HepG2 (cell line): ENCODE measurements around the gene EMILIN1. TPM values are rescaled to one million over a fixed set of nuclear protein-coding genes. Genes with fewer than 3 reads are reported as not detected.
A peak's percentile ranks its signal among the peaks of the same experiment; 100 is the strongest.

ENCODE experiments used
- CAMTA2 ChIP-seq: sonication (generic); formaldehyde crosslinking; IDR thresholded peaks from 2 replicates; pipeline ENCODE4 v1.4.0; 2020; ENCODE audit warnings: mild to moderate bottlenecking, missing genetic modification reagents, borderline replicate concordance
- GATA4 ChIP-seq: sonication (generic); IDR thresholded peaks from 2 replicates; pipeline ENCODE4 v1.6.1; 2016; ENCODE audit warnings: antibody characterized with exemption, low read depth, borderline replicate concordance
- HOXA7 ChIP-seq: sonication (generic); formaldehyde crosslinking; IDR thresholded peaks from 2 replicates; pipeline ENCODE4 v1.8.1; 2022; ENCODE audit warnings: mild to moderate bottlenecking, missing genetic modification reagents, moderate library complexity
- KLF6 ChIP-seq: IDR thresholded peaks from 2 replicates; pipeline ENCODE4 v1.8.0; 2016; ENCODE audit warnings: missing biosample characterization, missing genetic modification reagents
- MAF1 ChIP-seq: sonication (generic); formaldehyde crosslinking; IDR thresholded peaks from 2 replicates; pipeline ENCODE4 v1.5.0; 2020; ENCODE audit warnings: missing genetic modification reagents, borderline replicate concordance
- NR1H2 ChIP-seq: sonication (generic); formaldehyde crosslinking; IDR thresholded peaks from 2 replicates; pipeline ENCODE4 v1.8.1; 2022; ENCODE audit warnings: low read depth, missing genetic modification reagents, borderline replicate concordance
- NR2C2 ChIP-seq: sonication (generic); formaldehyde crosslinking; IDR thresholded peaks from 2 replicates; pipeline ENCODE4 v1.4.0; 2020; ENCODE audit warnings: missing genetic modification reagents, mild to moderate bottlenecking, moderate library complexity, borderline replicate concordance
- NR3C1 ChIP-seq: sonication (generic); formaldehyde crosslinking; IDR thresholded peaks from 2 replicates; pipeline ENCODE4 v1.4.0; 2020; ENCODE audit warnings: missing genetic modification reagents
- ZBTB21 ChIP-seq: sonication (generic); formaldehyde crosslinking; IDR thresholded peaks from 2 replicates; pipeline ENCODE4 v1.4.0; 2020; ENCODE audit warnings: missing genetic modification reagents
- ZFP90 ChIP-seq: sonication (generic); formaldehyde crosslinking; IDR thresholded peaks from 2 replicates; pipeline ENCODE4 v1.8.0; 2022; ENCODE audit warnings: missing genetic modification reagents, mild to moderate bottlenecking, inconsistent platforms, borderline replicate concordance
- ZNF337 ChIP-seq: sonication (generic); formaldehyde crosslinking; IDR thresholded peaks from 2 replicates; pipeline ENCODE4 v1.5.1; 2020; ENCODE audit warnings: missing genetic modification reagents, low read depth, mild to moderate bottlenecking, borderline replicate concordance
- ZNF451 ChIP-seq: sonication (generic); formaldehyde crosslinking; IDR thresholded peaks from 2 replicates; pipeline ENCODE4 v1.5.0; 2020; ENCODE audit warnings: mild to moderate bottlenecking, missing genetic modification reagents
- ZNF576 ChIP-seq: sonication (generic); formaldehyde crosslinking; IDR thresholded peaks from 2 replicates; pipeline ENCODE4 v1.4.0; 2020; ENCODE audit warnings: mild to moderate bottlenecking, missing genetic modification reagents
- ZNF670 ChIP-seq: sonication (generic); formaldehyde crosslinking; IDR thresholded peaks from 2 replicates; pipeline ENCODE4 v1.8.0; 2022; ENCODE audit warnings: mild to moderate bottlenecking, missing genetic modification reagents, borderline replicate concordance
- ZNF776 ChIP-seq: sonication (generic); formaldehyde crosslinking; IDR thresholded peaks from 2 replicates; pipeline ENCODE4 v1.4.0; 2020; ENCODE audit warnings: mild to moderate bottlenecking, missing genetic modification reagents
- ZNF891 ChIP-seq: sonication (generic); formaldehyde crosslinking; IDR thresholded peaks from 2 replicates; pipeline ENCODE4 v1.5.0; 2020; ENCODE audit warnings: mild to moderate bottlenecking, missing genetic modification reagents
- polyA plus RNA-seq, 8 experiments: library from polyadenylated mRNA; depleted of rRNA in 3 of 8; stranded (reverse) in 7 of 8; unstranded in 1 of 8; fragments of >200 nt; fragmentation: Illumina TruSeq in 4 of 8; extraction: Trizol in 4 of 8; gene quantifications; 2 replicates each; pipeline versions ENCODE4 v1.2.1 to v1.2.3, GENCODE V29; 2011 to 2016; ENCODE audit warnings: low read depth in 4 of 8, missing spikeins in 1 of 8, mixed read lengths in 1 of 8; ENCODE audit not compliant: insufficient read depth in 1 of 8
- total RNA-seq, 5 experiments: library from RNA; depleted of rRNA; stranded (reverse); fragments of >200 nt; fragmentation: Illumina TruSeq; extraction: Trizol; gene quantifications; 2 replicates each; pipeline ENCODE4 v1.2.3, GENCODE V29; 2016; ENCODE audit warnings: low read depth in 1 of 5
- TF ChIP-seq, protein P1 (sequence below): sonication (generic); formaldehyde crosslinking; IDR thresholded peaks from 2 replicates; pipeline ENCODE4 v1.5.0; 2020; ENCODE audit warnings: mild to moderate bottlenecking, missing genetic modification reagents
- TF ChIP-seq, protein P2 (sequence below): IDR thresholded peaks from 2 replicates; pipeline ENCODE4 v1.4.0; 2020; ENCODE audit warnings: mild to moderate bottlenecking, missing genetic modification reagents
- TF ChIP-seq, protein P3 (sequence below), 2 experiments: IDR thresholded peaks; 2 replicates each; pipeline ENCODE4 v1.6.1; 2011 to 2012; ENCODE audit warnings: low read length in 2 of 2, borderline replicate concordance in 1 of 2, low read depth in 1 of 2, mild to moderate bottlenecking in 1 of 2, moderate library complexity in 1 of 2

EMILIN1 gene
- total and polyA plus RNA-seq, 2 of the 13 experiments (the other 11 are each of a cell fraction or from before 2014, with no cell fraction given) = 8.1 to 9.7 TPM

- TF ChIP-seq ZNF576 (CRISPR knock-in tag) = peak; percentile 46; the same call in 1 of the 2 replicates
- TF ChIP-seq ZFP90 = peak; percentile 91; the same call in 1 of the 2 replicates
- TF ChIP-seq CAMTA2 (CRISPR knock-in tag) = no peak
- TF ChIP-seq, protein P1, sequence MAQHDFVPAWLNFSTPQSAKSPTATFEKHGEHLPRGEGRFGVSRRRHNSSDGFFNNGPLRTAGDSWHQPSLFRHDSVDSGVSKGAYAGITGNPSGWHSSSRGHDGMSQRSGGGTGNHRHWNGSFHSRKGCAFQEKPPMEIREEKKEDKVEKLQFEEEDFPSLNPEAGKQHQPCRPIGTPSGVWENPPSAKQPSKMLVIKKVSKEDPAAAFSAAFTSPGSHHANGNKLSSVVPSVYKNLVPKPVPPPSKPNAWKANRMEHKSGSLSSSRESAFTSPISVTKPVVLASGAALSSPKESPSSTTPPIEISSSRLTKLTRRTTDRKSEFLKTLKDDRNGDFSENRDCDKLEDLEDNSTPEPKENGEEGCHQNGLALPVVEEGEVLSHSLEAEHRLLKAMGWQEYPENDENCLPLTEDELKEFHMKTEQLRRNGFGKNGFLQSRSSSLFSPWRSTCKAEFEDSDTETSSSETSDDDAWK (CRISPR knock-in tag) = no peak
- no peak; the same call in 1 of the 2 replicates for TF ChIP-seq ZBTB21 (CRISPR knock-in tag)
- TF ChIP-seq ZNF776 (CRISPR knock-in tag) = peak; percentile 54
- TF ChIP-seq MAF1 (CRISPR knock-in tag) = peak; percentile 22
- TF ChIP-seq ZNF670 (CRISPR knock-in tag) = no peak; the same call in 1 of the 2 replicates
- 0 out of 2 replicates have a peak, but pooled peaks have one; percentile 13 for TF ChIP-seq NR3C1 (CRISPR knock-in tag)
- TF ChIP-seq, protein P2, sequence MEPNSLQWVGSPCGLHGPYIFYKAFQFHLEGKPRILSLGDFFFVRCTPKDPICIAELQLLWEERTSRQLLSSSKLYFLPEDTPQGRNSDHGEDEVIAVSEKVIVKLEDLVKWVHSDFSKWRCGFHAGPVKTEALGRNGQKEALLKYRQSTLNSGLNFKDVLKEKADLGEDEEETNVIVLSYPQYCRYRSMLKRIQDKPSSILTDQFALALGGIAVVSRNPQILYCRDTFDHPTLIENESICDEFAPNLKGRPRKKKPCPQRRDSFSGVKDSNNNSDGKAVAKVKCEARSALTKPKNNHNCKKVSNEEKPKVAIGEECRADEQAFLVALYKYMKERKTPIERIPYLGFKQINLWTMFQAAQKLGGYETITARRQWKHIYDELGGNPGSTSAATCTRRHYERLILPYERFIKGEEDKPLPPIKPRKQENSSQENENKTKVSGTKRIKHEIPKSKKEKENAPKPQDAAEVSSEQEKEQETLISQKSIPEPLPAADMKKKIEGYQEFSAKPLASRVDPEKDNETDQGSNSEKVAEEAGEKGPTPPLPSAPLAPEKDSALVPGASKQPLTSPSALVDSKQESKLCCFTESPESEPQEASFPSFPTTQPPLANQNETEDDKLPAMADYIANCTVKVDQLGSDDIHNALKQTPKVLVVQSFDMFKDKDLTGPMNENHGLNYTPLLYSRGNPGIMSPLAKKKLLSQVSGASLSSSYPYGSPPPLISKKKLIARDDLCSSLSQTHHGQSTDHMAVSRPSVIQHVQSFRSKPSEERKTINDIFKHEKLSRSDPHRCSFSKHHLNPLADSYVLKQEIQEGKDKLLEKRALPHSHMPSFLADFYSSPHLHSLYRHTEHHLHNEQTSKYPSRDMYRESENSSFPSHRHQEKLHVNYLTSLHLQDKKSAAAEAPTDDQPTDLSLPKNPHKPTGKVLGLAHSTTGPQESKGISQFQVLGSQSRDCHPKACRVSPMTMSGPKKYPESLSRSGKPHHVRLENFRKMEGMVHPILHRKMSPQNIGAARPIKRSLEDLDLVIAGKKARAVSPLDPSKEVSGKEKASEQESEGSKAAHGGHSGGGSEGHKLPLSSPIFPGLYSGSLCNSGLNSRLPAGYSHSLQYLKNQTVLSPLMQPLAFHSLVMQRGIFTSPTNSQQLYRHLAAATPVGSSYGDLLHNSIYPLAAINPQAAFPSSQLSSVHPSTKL = peak; percentile 35
- TF ChIP-seq HOXA7 (CRISPR knock-in tag) = 0 out of 2 replicates have a peak, but pooled peaks have one; percentile 81
- no peak for TF ChIP-seq NR1H2 (CRISPR knock-in tag)
- TF ChIP-seq, protein P3, sequence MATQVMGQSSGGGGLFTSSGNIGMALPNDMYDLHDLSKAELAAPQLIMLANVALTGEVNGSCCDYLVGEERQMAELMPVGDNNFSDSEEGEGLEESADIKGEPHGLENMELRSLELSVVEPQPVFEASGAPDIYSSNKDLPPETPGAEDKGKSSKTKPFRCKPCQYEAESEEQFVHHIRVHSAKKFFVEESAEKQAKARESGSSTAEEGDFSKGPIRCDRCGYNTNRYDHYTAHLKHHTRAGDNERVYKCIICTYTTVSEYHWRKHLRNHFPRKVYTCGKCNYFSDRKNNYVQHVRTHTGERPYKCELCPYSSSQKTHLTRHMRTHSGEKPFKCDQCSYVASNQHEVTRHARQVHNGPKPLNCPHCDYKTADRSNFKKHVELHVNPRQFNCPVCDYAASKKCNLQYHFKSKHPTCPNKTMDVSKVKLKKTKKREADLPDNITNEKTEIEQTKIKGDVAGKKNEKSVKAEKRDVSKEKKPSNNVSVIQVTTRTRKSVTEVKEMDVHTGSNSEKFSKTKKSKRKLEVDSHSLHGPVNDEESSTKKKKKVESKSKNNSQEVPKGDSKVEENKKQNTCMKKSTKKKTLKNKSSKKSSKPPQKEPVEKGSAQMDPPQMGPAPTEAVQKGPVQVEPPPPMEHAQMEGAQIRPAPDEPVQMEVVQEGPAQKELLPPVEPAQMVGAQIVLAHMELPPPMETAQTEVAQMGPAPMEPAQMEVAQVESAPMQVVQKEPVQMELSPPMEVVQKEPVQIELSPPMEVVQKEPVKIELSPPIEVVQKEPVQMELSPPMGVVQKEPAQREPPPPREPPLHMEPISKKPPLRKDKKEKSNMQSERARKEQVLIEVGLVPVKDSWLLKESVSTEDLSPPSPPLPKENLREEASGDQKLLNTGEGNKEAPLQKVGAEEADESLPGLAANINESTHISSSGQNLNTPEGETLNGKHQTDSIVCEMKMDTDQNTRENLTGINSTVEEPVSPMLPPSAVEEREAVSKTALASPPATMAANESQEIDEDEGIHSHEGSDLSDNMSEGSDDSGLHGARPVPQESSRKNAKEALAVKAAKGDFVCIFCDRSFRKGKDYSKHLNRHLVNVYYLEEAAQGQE (IDR thresholded peaks at IDR 0.05; ENCODE audit: borderline replicate concordance in 1 of 2, low read depth in 1 of 2, low read length in 2 of 2) = no peak
- TF ChIP-seq KLF6 (CRISPR knock-in tag) = peak; percentile 99
- TF ChIP-seq NR2C2 (CRISPR knock-in tag) = peak; percentile 50; the same call in 1 of the 2 replicates
- TF ChIP-seq ZNF337 (CRISPR knock-in tag) = 0 out of 2 replicates have a peak, but pooled peaks have one; percentile 73
- TF ChIP-seq GATA4 = peak; percentile 8; the same call in 1 of the 2 replicates
- peak; percentile 90 for TF ChIP-seq ZNF451 (CRISPR knock-in tag)
- peak; percentile 99 for TF ChIP-seq ZNF891 (CRISPR knock-in tag)
Observed at GRCh38 chr2:27050996-27051901, 27.2 kb upstream of the EMILIN1 start, which contains the start of gene AGBL5 (continued).
